Stimulated activated CD8-positive, alpha-beta memory T cell treated with anti-CD3 and anti-CD28 coated beads, Interleukin-12 subunit alpha, Interleukin-12 subunit beta, amount 100 ng/mL, for 24 hours (primary cell): ENCODE data around the gene USP12.

ENCODE experiments used
- DNase-seq: peaks from one replicate; pipeline ENCODE4 v3.0.0-alpha.2; 2020; ENCODE audit errors: extremely low read depth

USP12 gene

DNA sequence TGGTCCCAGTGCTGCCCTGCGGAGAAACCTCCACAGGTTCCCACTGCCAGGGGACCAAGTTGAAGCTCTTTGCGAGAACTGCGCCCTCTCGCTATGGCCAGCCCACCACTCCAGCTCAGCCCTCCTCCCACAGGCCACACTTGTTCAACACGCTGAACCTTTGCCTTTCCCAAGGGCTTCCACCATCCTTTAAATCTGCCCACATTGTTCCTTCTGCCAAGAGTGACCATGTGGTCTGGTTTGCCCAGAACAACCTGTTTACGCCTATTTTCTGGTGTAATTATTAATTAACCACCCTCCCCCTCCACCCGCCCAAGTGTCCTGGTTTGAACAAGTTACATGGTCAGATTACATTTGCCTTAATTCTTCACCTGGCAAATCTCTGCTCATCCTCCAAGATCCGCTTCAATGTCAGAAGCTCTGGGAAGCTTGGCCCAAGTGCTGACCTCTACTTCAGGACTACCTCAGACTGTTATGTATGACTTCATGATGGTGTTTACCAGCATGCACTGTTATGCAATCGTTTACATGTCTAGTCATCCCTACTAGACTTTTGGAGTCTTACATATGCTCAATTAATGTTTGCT lies 12.0 kb upstream of the USP12 start:
- no peak for DNase-seq

DNA sequence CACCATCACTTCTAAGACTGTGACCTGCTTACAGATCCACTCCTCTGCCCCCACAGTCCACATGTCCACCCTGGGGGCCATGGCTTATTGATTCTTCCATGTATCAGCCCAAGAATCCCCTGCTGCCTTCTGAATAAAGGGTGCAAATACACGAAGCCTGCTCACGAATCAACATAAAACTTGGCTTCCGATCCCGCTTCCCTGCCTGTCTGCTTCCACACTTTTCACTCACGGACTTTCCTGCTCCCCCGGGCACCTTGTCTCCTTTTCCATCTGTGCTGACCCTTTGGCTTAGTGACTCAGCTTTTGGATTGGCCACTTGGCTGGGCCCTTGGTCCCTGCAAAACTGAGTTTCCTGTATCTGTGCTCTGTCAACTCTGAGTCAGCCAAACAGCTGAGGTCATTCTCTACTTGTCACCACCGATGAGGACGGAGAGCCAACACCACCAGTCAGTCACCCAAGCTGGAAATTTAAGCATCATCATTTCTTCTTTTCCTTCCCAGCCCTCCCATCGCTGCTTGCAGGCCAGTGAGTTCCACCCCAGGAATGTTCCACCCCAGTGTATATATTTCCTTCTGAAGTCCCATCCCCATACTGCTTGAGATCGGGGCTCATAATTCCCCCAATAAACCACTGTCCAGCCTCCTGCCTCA lies 11.4 kb upstream of the USP12 start:
- no peak for DNase-seq

DNA sequence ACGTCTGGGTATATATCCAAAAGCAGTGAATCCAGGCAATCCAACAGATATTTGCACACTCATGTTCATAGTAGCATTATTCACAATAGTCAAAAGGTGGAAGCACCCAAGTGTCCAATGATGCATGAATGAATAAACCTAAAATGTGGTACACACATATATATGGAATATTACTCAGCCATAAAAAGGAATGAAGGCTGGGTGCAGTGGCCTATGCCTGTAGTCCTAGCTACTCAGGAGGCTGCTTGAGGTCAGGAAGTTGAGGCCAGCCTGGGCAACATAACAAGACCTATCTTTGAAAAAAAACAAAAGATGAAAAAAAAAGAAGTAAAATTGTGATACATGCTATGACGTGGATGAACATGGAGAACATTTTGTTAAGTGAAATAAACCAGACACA lies 10.4 kb upstream of the USP12 start:
- no peak for DNase-seq

DNA sequence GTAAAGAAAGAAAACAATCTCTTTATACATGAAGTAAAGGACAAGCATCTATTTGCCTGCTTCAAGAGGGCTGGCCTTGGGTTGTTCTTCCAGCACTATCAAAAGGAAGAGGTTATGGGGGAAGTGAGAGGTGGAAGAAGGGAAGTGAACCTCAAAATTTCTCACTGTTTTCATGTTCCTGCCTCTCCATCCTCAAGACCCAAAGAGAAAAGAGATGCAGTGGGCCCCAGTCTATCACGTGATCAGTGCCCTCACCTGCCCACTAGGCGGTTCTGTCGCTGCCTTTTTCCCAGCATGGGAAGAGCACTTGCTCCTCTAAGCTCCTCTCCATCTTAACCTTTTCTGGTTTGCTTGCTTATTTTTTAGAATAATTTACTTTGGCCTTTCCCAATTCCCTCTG lies 6.2 kb upstream of the USP12 start:
- no peak for DNase-seq

DNA sequence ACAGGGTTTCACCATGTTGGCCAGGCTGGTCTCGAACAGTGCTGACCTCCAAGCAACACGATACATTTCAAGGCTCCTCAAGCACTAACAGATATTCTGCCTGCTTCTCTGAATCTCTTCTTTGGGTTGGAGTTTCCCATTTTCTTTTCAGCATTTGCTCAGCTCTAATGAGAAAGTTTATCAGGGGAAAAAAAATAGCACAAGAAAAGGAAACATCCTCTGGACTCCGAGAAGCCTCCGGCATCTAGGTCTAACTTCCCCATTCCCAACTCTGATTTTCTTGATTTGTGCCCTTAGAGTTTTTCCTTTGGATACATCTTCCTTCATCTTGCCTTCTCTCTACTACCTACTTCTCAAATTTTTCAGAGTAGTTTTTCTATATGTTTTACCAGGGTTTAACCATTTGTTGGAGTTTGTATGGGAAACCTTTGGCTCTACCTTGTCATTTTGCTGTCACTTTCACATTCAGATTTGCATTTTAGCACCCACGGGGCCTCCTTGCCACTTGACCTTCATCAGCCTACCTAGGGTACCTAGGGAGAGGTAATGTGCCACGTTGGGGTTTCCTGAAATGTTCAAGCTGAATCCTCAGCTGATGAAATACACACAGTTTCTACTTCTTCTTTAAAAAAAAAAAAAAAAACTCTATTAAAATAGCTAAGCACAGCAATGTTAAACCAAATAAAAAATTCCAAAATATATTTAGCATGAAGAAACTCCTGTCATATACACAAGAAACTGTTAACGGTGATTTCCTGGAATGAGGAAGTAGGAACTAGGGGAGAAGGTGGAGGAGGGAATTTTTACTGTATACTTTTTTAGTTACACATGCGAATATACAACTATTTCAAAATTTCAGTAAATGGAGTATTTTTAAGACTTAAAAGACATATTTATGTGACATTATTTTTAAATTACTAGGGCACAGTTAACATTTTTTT lies 5.1 kb upstream of the USP12 start:
- no peak for DNase-seq

DNA sequence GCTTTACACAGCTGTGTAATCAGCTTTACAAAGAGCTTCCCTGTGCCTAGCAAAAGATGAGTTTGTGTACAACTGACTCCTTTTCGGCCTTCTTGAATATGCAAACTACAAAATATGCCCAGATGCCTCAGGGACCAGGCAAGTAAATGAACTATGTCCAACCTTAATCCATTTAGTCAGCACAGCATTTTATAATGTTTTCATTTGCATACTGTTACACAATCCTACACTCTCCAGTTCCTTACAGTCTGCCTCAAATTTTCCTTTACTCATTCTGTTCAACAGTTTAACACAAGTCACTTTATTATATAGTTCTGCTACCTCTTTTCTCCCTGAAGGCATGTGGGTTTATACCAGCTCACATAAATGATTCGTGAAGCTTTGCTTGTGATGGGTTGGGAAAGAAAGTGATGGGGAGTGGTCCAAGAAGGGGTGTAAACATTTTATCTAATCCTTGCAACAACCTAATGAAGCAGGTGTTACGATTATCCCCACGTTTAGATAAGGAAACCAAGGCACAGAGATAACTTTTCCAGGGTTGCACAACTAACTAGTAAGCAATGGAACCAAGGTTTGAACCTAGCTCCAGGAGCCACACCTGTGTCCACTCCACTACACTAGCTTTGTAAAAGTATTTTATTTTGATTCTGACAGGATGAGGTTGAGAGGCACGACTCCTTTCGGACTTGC lies 3.3 kb upstream of the USP12 start:
- DNase-seq: no peak

DNA sequence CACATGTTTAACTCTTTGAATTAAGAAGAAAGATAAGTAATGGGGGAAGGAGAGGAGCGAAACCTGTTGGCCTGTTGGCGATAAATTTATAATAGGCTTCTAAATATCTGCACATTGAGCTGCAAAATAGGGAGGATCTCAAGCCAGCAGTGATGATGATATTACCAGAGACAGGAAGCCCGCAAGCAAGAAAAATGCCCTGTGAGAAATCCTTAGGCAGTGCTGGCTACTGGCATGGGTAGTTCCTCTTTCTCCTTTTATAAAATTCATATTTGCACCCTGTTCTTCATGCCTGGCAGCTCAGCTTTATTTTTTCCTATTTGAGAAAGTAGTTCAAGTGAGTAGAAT lies 858 bp upstream of the USP12 start:
- no peak for DNase-seq

DNA sequence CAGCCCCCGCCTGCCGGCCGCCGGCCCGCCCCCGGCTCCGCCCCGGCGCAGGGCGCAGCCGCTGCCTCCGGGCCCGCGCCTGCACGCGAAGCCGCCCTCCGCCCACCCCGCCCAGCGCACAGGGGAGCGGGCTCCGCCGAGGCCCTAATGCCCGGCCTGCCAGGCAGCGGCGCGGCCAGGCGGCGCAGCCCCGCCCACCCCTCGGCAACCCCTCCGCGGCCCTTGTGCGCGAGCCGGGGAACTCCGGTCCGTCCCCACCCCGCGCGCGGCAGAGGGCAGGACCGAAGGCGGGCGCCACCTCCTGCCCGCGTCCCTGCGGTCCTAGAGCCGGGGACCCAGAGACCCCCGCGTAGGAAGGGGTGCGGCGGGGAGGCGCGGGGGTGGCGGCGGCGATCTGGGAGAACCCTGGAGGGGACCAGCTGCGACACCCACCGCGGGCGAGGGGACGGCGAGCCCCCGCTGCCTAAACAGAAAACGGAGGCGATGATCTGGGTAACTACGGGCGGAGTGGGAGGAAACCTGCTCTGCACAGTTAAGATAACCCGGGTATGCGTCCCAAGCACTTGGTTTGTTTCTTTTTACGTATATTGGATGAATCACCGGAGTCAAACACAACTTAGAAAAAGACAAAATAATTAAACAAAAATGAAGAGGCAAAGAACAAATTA lies 350 bp upstream of the USP12 start:
- peak; percentile 82 for DNase-seq

DNA sequence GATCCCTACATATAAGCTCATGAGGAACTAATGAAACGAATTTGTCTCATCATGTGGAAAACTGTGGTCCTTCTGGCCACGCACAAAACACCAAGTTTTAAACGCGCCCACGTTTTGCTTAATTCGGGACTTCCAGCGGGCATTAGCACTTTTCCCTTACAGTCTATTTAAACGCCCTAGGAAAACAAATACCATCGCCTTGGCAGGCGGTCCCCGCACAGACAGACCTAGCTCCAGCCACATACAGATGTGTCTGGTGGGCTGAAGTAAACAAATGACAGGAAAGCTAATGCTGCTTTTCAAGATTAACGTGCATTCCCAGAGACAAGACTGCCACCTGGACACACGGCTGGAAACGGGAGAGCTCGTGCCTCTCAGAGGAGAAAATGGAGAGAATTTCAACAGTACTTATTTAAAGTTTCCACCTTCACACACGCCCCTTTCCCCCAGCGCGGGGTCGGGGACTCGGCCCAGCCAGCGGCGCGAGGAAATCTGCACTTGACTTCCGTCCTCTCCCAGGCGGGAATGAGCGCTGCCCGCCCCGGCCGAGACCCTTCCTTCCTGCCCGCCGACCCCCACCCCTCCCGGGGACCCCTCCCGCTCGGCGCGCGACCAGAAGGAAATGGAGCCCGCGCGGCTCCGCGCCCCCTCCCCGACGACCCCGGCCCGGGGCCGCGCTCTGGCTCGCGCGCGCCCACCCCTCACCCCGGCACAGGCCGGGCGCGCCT lies 931 bp downstream of the USP12 start:
- no peak for DNase-seq

DNA sequence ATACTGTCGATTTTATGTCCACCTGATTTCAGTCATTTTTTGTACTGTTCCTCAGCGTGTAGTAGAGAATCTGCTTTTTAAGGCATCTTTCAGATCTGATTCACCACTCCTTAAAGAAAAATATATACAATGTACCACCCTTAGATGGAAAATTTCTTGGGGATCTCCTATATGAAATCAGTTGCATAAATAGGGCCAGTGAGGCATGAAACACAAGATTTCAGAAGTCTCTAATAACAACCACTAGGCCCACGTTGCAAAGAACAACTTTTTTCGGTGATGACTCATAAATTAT lies 1.4 kb downstream of the USP12 start:
- DNase-seq: no peak

DNA sequence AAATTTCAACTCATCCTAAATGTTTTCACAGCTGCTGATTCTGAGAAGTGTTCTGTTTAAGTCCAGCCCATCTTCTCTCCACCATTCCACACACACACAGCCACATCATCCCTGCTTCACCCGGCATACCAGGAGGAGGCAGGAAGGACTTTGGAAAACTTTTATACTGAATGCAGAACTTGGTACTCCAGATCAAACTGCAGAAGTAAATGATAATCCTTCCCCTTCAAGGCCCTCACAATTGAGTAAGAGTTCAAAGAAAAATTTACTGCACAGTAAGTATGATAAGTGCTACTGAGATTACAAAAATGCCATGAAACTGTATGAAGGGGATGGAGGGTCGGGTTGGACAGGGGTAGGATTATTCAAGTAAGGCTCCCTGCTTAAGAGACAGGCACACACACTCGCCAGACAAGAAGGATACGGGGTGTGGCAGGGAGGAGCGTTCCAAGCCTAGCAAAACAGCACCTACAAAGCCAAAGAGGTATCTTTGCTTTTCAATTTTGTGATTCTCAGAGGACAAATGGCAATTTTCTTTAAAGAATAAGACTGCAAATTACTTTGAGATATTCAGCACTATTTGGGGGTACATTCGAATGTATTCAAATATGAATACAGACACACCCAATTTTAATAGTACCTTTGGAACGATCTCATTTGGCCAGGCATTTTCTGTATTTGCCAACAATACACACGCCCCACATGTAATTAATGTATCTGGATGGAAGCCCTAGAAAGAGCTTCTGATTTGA lies 2.5 kb downstream of the USP12 start:
- DNase-seq: no peak

DNA sequence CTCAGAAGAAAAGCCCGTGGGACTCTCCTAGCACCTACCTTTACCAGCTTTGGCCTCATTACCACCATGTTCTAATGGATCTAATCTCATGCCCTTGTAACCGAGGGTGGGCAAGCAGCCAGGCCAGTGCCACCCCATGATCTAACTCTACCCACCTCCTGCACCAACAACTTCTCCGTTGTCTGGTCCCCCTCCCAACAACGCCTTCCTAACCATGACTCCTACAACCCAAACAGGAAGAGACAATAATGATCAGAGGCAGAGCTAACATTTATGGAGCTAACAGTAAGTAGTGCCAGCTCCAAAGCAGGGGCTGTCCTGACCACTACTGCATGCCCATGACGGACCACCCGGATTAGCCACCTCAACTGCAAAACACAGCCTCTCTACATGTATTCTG lies 3.5 kb downstream of the USP12 start:
- no peak for DNase-seq

DNA sequence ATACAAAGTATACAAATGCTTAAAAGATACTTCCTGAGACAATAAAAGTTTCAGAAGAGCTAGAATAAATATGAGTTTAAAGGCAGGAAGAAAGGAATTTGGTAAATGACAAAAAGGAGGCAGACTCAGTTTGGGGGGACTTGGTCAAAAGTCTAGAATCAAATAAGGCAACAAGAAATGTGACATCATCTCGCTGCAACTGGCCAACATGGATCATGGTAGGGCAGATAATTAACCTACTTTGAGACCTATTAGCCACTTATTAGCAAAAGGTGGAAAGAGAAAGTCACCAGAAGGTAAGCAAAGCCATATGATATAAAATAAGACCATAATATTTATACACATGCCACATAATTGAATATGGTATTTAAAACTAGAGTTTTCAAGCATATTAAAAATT lies 5.3 kb downstream of the USP12 start:
- DNase-seq: no peak

DNA sequence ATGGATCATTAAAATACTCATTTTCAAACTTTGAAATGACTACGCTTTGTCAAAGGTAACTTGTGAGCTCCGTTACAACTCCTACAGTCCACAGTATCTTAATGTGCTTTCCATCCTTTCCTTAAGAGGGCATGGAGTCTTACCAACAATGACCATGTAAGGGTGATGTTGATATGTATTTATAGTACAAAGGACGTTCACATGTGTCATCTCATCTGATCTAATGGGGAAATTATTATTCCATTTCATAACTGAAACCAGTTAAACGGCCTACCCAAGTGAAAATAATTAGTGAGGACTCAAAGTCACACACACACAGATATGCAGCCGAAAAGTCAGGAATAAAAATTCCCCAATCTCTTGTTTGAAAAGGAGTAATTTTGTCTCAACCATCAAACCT lies 9.6 kb downstream of the USP12 start:
- no peak for DNase-seq

DNA sequence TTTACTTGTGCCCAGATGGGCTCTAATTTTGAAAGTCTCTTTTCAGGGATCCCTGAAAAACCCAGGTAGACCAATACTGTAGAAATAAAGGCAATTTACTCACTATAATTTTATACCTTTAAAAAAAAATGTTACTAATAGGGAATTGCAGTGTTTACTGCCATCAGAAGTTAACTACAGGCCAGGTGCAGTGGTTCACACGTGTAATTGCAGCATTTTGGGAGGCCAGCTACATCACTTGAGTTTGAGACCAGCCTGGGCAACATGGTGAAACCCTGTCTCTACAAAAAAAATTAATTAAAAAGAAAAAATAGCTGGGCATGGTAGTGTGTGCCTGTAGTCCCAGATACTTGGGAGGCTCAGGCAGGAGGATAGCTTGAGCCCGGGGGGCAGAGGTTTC lies 10.2 kb downstream of the USP12 start:
- DNase-seq: no peak

DNA sequence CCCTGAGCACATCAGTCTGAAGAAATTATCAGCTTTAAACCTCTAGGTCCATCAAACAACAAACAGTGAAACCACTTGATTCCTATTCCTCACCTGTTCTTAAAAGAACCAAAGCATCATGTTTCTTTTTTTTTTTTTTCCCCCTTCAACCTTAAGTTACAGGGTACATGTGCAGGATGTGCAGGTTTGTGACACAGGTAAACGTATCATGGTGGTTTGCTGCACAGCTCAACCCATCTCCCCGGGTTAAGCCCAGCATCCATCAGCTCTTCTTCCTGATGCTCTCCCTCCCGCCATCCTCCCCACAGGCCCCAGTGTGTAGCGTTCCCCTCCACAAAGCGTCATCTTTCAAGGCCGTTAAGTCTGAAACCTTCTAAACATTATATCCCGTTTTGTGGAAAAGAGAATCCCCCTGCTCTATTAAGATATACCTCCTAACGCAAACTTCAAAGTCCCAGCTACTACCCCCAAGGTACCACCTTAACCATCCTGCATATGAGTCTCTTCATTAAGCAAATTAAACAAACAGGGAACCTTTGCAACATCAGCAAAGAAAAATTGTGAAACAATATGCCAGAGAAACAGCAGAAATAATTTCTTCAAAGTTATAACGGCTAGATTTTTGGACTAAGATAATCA lies 10.8 kb downstream of the USP12 start:
- DNase-seq: no peak

DNA sequence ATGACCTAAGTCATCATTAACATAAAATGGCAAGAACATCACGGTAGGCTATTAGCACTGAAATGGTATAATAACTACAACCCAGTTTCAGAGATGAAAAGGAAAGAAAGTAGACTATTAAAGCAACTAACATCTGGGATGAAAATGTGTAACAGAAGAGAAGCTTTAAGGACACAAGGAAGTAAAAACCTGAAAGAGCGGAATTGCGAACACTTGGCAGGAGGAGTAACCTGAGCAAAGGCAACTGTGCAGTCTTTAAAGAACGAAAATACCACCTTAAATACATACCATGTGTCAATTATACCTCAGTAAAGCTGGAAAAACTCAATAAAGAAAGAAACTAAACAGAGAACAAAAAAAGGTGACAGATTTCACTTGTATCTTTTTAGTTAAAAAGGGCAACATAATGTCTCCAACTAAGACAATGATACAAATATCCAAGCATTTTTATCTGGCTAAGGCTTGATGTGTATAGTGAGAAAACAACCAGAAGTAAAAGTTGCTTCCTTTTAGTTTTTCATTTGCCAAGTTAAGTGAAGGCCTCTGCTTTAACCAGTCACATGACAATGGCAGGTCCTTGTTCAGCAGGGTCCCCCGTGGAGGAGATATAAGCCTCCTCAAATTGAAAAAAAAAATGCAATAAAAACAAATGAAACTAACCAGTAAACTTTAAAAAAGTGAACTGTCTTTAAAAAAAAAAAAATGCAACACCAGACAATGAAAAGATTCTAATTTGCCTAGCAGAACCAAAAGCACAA lies 11.6 kb downstream of the USP12 start:
- DNase-seq: no peak

DNA sequence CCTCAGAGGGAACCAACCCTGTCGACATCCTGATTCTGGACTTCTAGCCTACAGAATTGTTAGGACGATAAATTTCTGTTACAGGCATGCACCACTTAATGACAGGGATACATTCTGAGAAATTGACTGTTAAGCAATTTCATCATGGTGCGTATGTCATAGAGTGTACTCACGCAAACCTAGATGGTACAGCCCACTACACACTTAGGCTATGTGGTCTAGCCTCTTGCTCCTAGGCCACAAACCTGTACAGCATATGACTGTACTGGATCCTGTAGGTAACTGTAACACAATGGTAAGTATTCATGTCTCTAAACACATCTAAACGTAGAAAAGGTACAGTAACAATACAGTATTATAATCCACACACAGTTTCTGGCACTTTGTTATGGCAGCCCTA lies 13.3 kb downstream of the USP12 start:
- DNase-seq: no peak

DNA sequence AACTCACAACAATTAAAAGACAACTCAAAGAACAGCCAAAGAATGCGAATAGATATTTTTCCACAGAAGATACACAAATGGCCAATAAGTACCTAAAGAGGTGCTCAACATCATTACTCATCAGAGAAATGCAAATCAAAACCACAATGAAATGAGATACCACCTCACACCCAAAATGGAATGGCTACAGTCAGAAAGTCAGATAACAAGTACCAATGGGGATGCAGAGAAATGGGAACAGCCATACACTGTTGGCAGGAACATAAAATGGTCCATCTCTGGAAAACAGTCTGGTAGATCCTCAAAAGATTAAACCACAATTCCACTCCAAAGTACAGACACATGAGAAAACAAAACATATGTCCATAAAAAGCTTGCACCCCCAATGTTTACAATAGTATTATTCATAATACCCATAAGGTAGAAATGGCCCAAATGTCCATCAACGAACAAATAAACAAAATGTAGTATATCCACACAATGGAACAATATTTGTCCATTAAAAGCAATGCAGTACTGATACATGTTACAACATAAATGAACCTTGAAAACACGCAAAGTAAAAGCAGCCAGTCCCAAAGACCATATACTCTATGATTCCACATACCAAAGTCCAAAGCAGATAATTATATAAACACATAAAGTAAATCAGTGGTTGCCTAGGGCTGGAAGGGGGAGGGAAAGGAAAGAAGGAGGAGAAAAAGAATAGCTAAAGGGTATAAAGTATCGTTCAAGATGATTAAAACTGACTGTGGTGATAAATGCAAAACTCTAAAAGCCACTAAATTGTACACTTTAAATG lies 19.6 kb downstream of the USP12 start:
- no peak for DNase-seq
